Ecto neural progenitor cell (in vitro differentiated cells): Measurements from ENCODE around the gene COL23A1.
"Not testable (repeated sequence)": the region's sequence is repeated elsewhere in the genome, so short reads cannot be mapped to it uniquely, and the experiment has no call there.

Source experiments
- DNase-seq: peaks from one replicate; pipeline ENCODE4 v3.0.0-alpha.2; 2018; ENCODE audit warnings: low spot score

Gene COL23A1

GRCh38 chr5:178261666-178262600, 328.3 kb downstream of the COL23A1 start:
- DNase-seq, result no peak

GRCh38 chr5:178259623-178260536, 330.3 kb downstream of the COL23A1 start:
- no peak for DNase-seq

- DNase-seq, result no peak
Measured at GRCh38 chr5:178257650-178258049, 332.5 kb downstream of the COL23A1 start.

GRCh38 chr5:178256746-178257145, 333.4 kb downstream of the COL23A1 start:
- no peak for DNase-seq

GRCh38 chr5:178253632-178254031, 336.6 kb downstream of the COL23A1 start:
- DNase-seq, result not testable (repeated sequence)

- DNase-seq, result no peak
Measured at GRCh38 chr5:178252258-178252657, 337.9 kb downstream of the COL23A1 start.

- DNase-seq, result no peak
Measured at GRCh38 chr5:178250263-178250662, 339.9 kb downstream of the COL23A1 start.

GRCh38 chr5:178249191-178249989, 340.8 kb downstream of the COL23A1 start:
- no peak for DNase-seq

- no peak for DNase-seq
Measured at GRCh38 chr5:178248750-178249149, 341.4 kb downstream of the COL23A1 start.

- no peak for DNase-seq
Measured at GRCh38 chr5:178247481-178248456, 342.4 kb downstream of the COL23A1 start.

GRCh38 chr5:178246624-178247279, 343.4 kb downstream of the COL23A1 start:
- DNase-seq, result no peak

- DNase-seq, result no peak
Measured at GRCh38 chr5:178245389-178245788, 344.8 kb downstream of the COL23A1 start.

GRCh38 chr5:178244576-178244975, 345.6 kb downstream of the COL23A1 start:
- DNase-seq, result no peak

GRCh38 chr5:178242416-178242815, 347.8 kb downstream of the COL23A1 start:
- DNase-seq, result no peak

GRCh38 chr5:178241688-178242231, 348.4 kb downstream of the COL23A1 start:
- DNase-seq, result no peak

GRCh38 chr5:178241231-178241663, 348.9 kb downstream of the COL23A1 start:
- DNase-seq, result peak; percentile 45

GRCh38 chr5:178240766-178241165, 349.4 kb downstream of the COL23A1 start:
- DNase-seq, result peak; percentile 32

- DNase-seq, result peak; percentile 38
Measured at GRCh38 chr5:178240341-178240741, 349.9 kb downstream of the COL23A1 start.

GRCh38 chr5:178239626-178240301, 350.4 kb downstream of the COL23A1 start:
- peak; percentile 44 for DNase-seq
